GM19193 (cell line): ENCODE data around the gene MTAP.

ENCODE experiments used
- POLR2A ChIP-seq: IDR thresholded peaks from 4 replicates; pipeline ENCODE4 v1.6.1; 2011; ENCODE audit not compliant: insufficient read depth, insufficient read length; ENCODE audit errors: extremely low read depth

MTAP gene

GRCh38 chr9:21862871-21863270 lies 60.4 kb downstream of the MTAP start:
- TF ChIP-seq POLR2A, result no peak

GRCh38 chr9:21864505-21864904 lies 62.1 kb downstream of the MTAP start:
- TF ChIP-seq POLR2A, result no peak

- no peak for TF ChIP-seq POLR2A
Observed at GRCh38 chr9:21866302-21866701, 63.9 kb downstream of the MTAP start.

GRCh38 chr9:21871256-21871975 lies 69.0 kb downstream of the MTAP start:
- TF ChIP-seq POLR2A, result no peak

- TF ChIP-seq POLR2A, result no peak
Observed at GRCh38 chr9:21872696-21873095, 70.3 kb downstream of the MTAP start.

- TF ChIP-seq POLR2A, result no peak
Observed at GRCh38 chr9:21873540-21874221, 71.2 kb downstream of the MTAP start.

GRCh38 chr9:21875893-21876292 lies 73.5 kb downstream of the MTAP start:
- no peak for TF ChIP-seq POLR2A

GRCh38 chr9:21883642-21884041 lies 81.2 kb downstream of the MTAP start:
- TF ChIP-seq POLR2A, result no peak

GRCh38 chr9:21889673-21890072 lies 87.2 kb downstream of the MTAP start:
- no peak for TF ChIP-seq POLR2A

- no peak for TF ChIP-seq POLR2A
Observed at GRCh38 chr9:21890696-21891095, 88.3 kb downstream of the MTAP start.

- no peak for TF ChIP-seq POLR2A
Observed at GRCh38 chr9:21901546-21901945, 99.1 kb downstream of the MTAP start.

GRCh38 chr9:21902136-21902535 lies 99.7 kb downstream of the MTAP start:
- no peak for TF ChIP-seq POLR2A

- no peak for TF ChIP-seq POLR2A
Observed at GRCh38 chr9:21903380-21903965, 101.0 kb downstream of the MTAP start.

- no peak for TF ChIP-seq POLR2A
Observed at GRCh38 chr9:21904371-21904770, 101.9 kb downstream of the MTAP start.

GRCh38 chr9:21904776-21905175 lies 102.3 kb downstream of the MTAP start:
- no peak for TF ChIP-seq POLR2A

GRCh38 chr9:21906213-21906612 lies 103.8 kb downstream of the MTAP start:
- no peak for TF ChIP-seq POLR2A
